Tibial nerve (tissue), 4 donors: ENCODE measurements around the gene WFIKKN1.

ENCODE experiments used
- EP300 ChIP-seq, 2 donors: sonication (generic); formaldehyde crosslinking; IDR thresholded peaks; one replicate each; pipeline ENCODE4 v1.6.1; 2017; ENCODE audit warnings: antibody characterized with exemption in 2 of 2, mild to moderate bottlenecking in 1 of 2
- POLR2A ChIP-seq, 2 donors: fragments of 450-650 bp; IDR thresholded peaks; one replicate each; pipeline ENCODE4 v1.6.1; 2017; ENCODE audit warnings: antibody characterized with exemption in 2 of 2, mild to moderate bottlenecking in 2 of 2, moderate library complexity in 2 of 2
- TF ChIP-seq, protein P1 (sequence below), 5 experiments: fragments of 200-600 bp in 3 of 5; fragments of 450-650 bp in 2 of 5; sonication (generic) in 3 of 5; IDR thresholded peaks; one replicate each; pipeline ENCODE4 v1.5.1; 2016 to 2019; ENCODE audit warnings: antibody characterized with exemption in 5 of 5, mild to moderate bottlenecking in 3 of 5, moderate library complexity in 2 of 5

- TF ChIP-seq POLR2A (IDR thresholded peaks at IDR 0.05), result no peak
- TF ChIP-seq, protein P1, sequence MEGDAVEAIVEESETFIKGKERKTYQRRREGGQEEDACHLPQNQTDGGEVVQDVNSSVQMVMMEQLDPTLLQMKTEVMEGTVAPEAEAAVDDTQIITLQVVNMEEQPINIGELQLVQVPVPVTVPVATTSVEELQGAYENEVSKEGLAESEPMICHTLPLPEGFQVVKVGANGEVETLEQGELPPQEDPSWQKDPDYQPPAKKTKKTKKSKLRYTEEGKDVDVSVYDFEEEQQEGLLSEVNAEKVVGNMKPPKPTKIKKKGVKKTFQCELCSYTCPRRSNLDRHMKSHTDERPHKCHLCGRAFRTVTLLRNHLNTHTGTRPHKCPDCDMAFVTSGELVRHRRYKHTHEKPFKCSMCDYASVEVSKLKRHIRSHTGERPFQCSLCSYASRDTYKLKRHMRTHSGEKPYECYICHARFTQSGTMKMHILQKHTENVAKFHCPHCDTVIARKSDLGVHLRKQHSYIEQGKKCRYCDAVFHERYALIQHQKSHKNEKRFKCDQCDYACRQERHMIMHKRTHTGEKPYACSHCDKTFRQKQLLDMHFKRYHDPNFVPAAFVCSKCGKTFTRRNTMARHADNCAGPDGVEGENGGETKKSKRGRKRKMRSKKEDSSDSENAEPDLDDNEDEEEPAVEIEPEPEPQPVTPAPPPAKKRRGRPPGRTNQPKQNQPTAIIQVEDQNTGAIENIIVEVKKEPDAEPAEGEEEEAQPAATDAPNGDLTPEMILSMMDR (IDR thresholded peaks at IDR 0.05), result no peak
- TF ChIP-seq EP300 (IDR thresholded peaks at IDR 0.05), result no peak
Observed at GRCh38 chr16:608019-608418, 22.8 kb upstream of the WFIKKN1 start.
